OCI-LY7 (cell line): ENCODE results near the gene FAM72A. TPM values are rescaled to one million over a fixed set of nuclear protein-coding genes. Genes with fewer than 3 reads are reported as not detected.
"Not testable (repeated sequence)": the region's sequence is repeated elsewhere in the genome, so short reads cannot be mapped to it uniquely, and the experiment has no call there.

ENCODE experiments used
- BruUV-seq: library from RNA; stranded (reverse); fragments of 400-500 nt; replicated peaks from 2 replicates; lab custom pipeline; 2021; lab: Mats Ljungman, UMichigan
- CTCF ChIA-PET: fragments of 300-600 bp; sonication (Branson Sonifier 250); formaldehyde crosslinking; loops from one replicate; lab custom pipeline; 2022; ENCODE audit warnings: antibody characterized with exemption; ENCODE audit not compliant: unreplicated experiment; lab: Charles Lee
- POLR2A ChIA-PET: fragments of 300-600 bp; sonication (Branson Sonifier 250); formaldehyde crosslinking; loops from one replicate; lab custom pipeline; 2022; ENCODE audit warnings: antibody characterized with exemption; lab: Charles Lee
- DNase-seq: peaks from one replicate; pipeline ENCODE4 v3.0.0-alpha.2; 2015; ENCODE audit warnings: low spot score
- H2AFZ ChIP-seq: fragments of 200-600 bp; sonication (generic), shearing (Covaris generic); 2 replicates; pipeline ENCODE4 v1.6.1; 2014; ENCODE audit warnings: mild to moderate bottlenecking, antibody characterized with exemption, low read length, moderate library complexity
- H3K27ac ChIP-seq: fragments of 200-600 bp; sonication (generic); 2 replicates; pipeline ENCODE4 v1.5.1; 2014; ENCODE audit warnings: mixed run types, low read depth, mild to moderate bottlenecking, moderate library complexity, low read length, inconsistent platforms; ENCODE audit not compliant: poor library complexity, severe bottlenecking
- H3K36me3 ChIP-seq: fragments of 200-600 bp; sonication (generic); 2 replicates; pipeline ENCODE4 v1.6.1; 2014; ENCODE audit warnings: mild to moderate bottlenecking, antibody characterized with exemption, low read length, moderate library complexity, mixed read lengths; ENCODE audit not compliant: insufficient read depth
- H3K4me1 ChIP-seq: fragments of 200-600 bp; sonication (generic); 2 replicates; pipeline ENCODE4 v1.5.1; 2014; ENCODE audit warnings: mild to moderate bottlenecking, low read length; ENCODE audit not compliant: insufficient read depth, poor library complexity, severe bottlenecking
- H3K4me2 ChIP-seq: fragments of 200-600 bp; sonication (generic); 2 replicates; pipeline ENCODE4 v1.6.1; 2014; ENCODE audit warnings: mild to moderate bottlenecking, low read length
- H3K4me3 ChIP-seq: fragments of 200-600 bp; sonication (generic); 2 replicates; pipeline ENCODE4 v1.5.1; 2014; ENCODE audit warnings: mild to moderate bottlenecking, low read depth, low read length; ENCODE audit not compliant: poor library complexity, severe bottlenecking
- H3K79me2 ChIP-seq: fragments of 200-600 bp; sonication (generic); 2 replicates; pipeline ENCODE4 v1.6.1; 2016; ENCODE audit warnings: low read depth, mild to moderate bottlenecking, low read length, moderate library complexity, mixed read lengths; ENCODE audit not compliant: insufficient read depth
- H3K9me2 ChIP-seq: fragments of 200-600 bp; sonication (generic); 2 replicates; pipeline ENCODE4 v1.6.1; 2016; ENCODE audit warnings: mild to moderate bottlenecking, low read length, mixed read lengths; ENCODE audit not compliant: insufficient read depth
- H3K9me3 ChIP-seq: fragments of 200-600 bp; sonication (generic); 2 replicates; pipeline ENCODE4 v1.6.1; 2014; ENCODE audit warnings: mild to moderate bottlenecking, mixed run types, low read length, mixed read lengths
- H4K20me1 ChIP-seq: fragments of 200-600 bp; sonication (generic); 2 replicates; pipeline ENCODE4 v1.6.1; 2014; ENCODE audit warnings: mild to moderate bottlenecking, antibody characterized with exemption, low read length, moderate library complexity, mixed read lengths; ENCODE audit not compliant: insufficient read depth
- intact Hi-C: fragments of 100-400 bp; cut with micrococcal nuclease; formaldehyde crosslinking; loops from one replicate; pipeline ENCODE4 v1.10.0; 2022; ENCODE audit not compliant: unreplicated experiment
- total RNA-seq, 2 experiments: library from RNA; depleted of rRNA in 1 of 2; stranded (reverse); fragments of >200 nt in 1 of 2; shearing (Covaris generic) in 1 of 2; gene quantifications; 2 replicates each; pipeline ENCODE4 v1.2.3, GENCODE V29; 2014 to 2022

FAM72A gene
- total RNA-seq, 2 experiments from 2014 or later: 35.0 to 60.1 TPM

GRCh38 chr1:206225386-206225785, 22.7 kb upstream of the FAM72A start:
- H3K9me3 ChIP-seq, H3K9me2 ChIP-seq, CTCF ChIA-PET, intact Hi-C loops, H3K79me2 ChIP-seq, DNase-seq, H4K20me1 ChIP-seq, H3K4me1 ChIP-seq, H3K4me3 ChIP-seq, H3K36me3 ChIP-seq, BruUV-seq, H3K27ac ChIP-seq, POLR2A ChIA-PET, H2AFZ ChIP-seq, H3K4me2 ChIP-seq: not testable (repeated sequence)

- H3K9me2 ChIP-seq, H3K4me1 ChIP-seq, POLR2A ChIA-PET, H3K9me3 ChIP-seq, H3K4me2 ChIP-seq, H2AFZ ChIP-seq, H3K27ac ChIP-seq, BruUV-seq, H3K36me3 ChIP-seq, intact Hi-C loops, CTCF ChIA-PET, H4K20me1 ChIP-seq, H3K4me3 ChIP-seq, DNase-seq, H3K79me2 ChIP-seq: not testable (repeated sequence)
These were observed 21.6 kb upstream of the FAM72A start for GRCh38 chr1:206224190-206224776.

- H3K27ac ChIP-seq, CTCF ChIA-PET, intact Hi-C loops, H3K4me3 ChIP-seq, H3K4me1 ChIP-seq, H3K9me3 ChIP-seq, POLR2A ChIA-PET, H2AFZ ChIP-seq, H3K79me2 ChIP-seq, BruUV-seq, H3K4me2 ChIP-seq, H3K36me3 ChIP-seq, H4K20me1 ChIP-seq, DNase-seq, H3K9me2 ChIP-seq: not testable (repeated sequence)
These were observed 18.9 kb upstream of the FAM72A start for GRCh38 chr1:206221585-206221984.

- H3K79me2 ChIP-seq: not testable (repeated sequence)
These were observed 17.8 kb upstream of the FAM72A start for GRCh38 chr1:206220332-206221000.

GRCh38 chr1:206219514-206220331, 17.1 kb upstream of the FAM72A start:
- H3K9me2 ChIP-seq, CTCF ChIA-PET, H3K79me2 ChIP-seq, H3K4me1 ChIP-seq, BruUV-seq, H3K9me3 ChIP-seq, H4K20me1 ChIP-seq, intact Hi-C loops, H3K36me3 ChIP-seq, POLR2A ChIA-PET, DNase-seq, H3K4me2 ChIP-seq, H3K27ac ChIP-seq, H2AFZ ChIP-seq, H3K4me3 ChIP-seq: not testable (repeated sequence)

More at GRCh38 chr1:206220332-206221000, 17.8 kb upstream of the FAM72A start:
- H4K20me1 ChIP-seq, H3K4me2 ChIP-seq, CTCF ChIA-PET, BruUV-seq, H2AFZ ChIP-seq, intact Hi-C loops, H3K9me3 ChIP-seq, H3K4me1 ChIP-seq, H3K27ac ChIP-seq, H3K36me3 ChIP-seq, POLR2A ChIA-PET, H3K9me2 ChIP-seq, H3K4me3 ChIP-seq, DNase-seq: not testable (repeated sequence)

GRCh38 chr1:206218765-206219164, 16.1 kb upstream of the FAM72A start:
- CTCF ChIA-PET, H3K9me3 ChIP-seq, POLR2A ChIA-PET, H3K9me2 ChIP-seq, BruUV-seq, H3K4me2 ChIP-seq, intact Hi-C loops, H3K36me3 ChIP-seq, H3K27ac ChIP-seq, DNase-seq, H4K20me1 ChIP-seq, H2AFZ ChIP-seq, H3K79me2 ChIP-seq, H3K4me3 ChIP-seq, H3K4me1 ChIP-seq: not testable (repeated sequence)
